Measurements from ENCODE around the gene TMEM134.

Gene TMEM134

GRCh38 chr11:67506426-67507051 lies 37.5 kb upstream of the TMEM134 start:
- no peak overlapping the region for H3K4me3 ChIP-seq (ENCODE audit: low read depth in 1 of 5, low read length in 5 of 5)

GRCh38 chr11:67505605-67506396 lies 36.8 kb upstream of the TMEM134 start:
- Histone ChIP-seq H3K9ac (ENCODE audit: low read length in 5 of 5) (peak overlapping the region in 4 of 5 donors; percentile 67 to 79 (median 69)), H3K36me3 (ENCODE audit: control insufficient read depth in 5 of 5, insufficient read depth in 5 of 5, low read length in 5 of 5) (peaks cover 0 to 13% (median 3%) of the 10 kb centered on the region in 5 donors), H3K27me3 (ENCODE audit: control insufficient read depth in 5 of 5, insufficient read depth in 4 of 5, low read length in 5 of 5) (peaks cover 0 to 3% (median 0%) of the 10 kb centered on the region in 5 donors), H3K4me1 (ENCODE audit: control insufficient read depth in 5 of 5, insufficient read depth in 5 of 5, low read length in 5 of 5) (peaks cover 2 to 54% (median 46%) of the 10 kb centered on the region in 5 donors), H3K27ac (ENCODE audit: low read depth, low read length) (peak overlapping the region; percentile 87), H3K9me3 (ENCODE audit: control insufficient read depth in 5 of 5, low read length in 5 of 5) (no peaks in the 10 kb centered on the region), H3K4me3 (ENCODE audit: low read depth in 1 of 5, low read length in 5 of 5) (peak overlapping the region; percentile 48 to 79 (median 72))

More at GRCh38 chr11:67506426-67507051, 37.5 kb upstream of the TMEM134 start:
- H3K36me3 ChIP-seq (ENCODE audit: control insufficient read depth in 5 of 5, insufficient read depth in 5 of 5, low read length in 5 of 5) = peaks cover 0 to 10% (median 0%) of the 10 kb centered on the region in 5 donors
- peaks cover 0 to 5% (median 0%) of the 10 kb centered on the region in 5 donors for H3K27me3 ChIP-seq (ENCODE audit: control insufficient read depth in 5 of 5, insufficient read depth in 4 of 5, low read length in 5 of 5)
- H3K27ac ChIP-seq (ENCODE audit: low read depth, low read length) = peak overlapping the region; percentile 87
- no peaks in the 10 kb centered on the region for H3K9me3 ChIP-seq (ENCODE audit: control insufficient read depth in 5 of 5, low read length in 5 of 5)
- peak overlapping the region in 3 of 5 donors; percentile 53 to 79 (median 69) for H3K9ac ChIP-seq (ENCODE audit: low read length in 5 of 5)
- peaks cover 2 to 54% (median 46%) of the 10 kb centered on the region in 5 donors for H3K4me1 ChIP-seq (ENCODE audit: control insufficient read depth in 5 of 5, insufficient read depth in 5 of 5, low read length in 5 of 5)

GRCh38 chr11:67504950-67505581 lies 36.0 kb upstream of the TMEM134 start, which contains the start of gene PITPNM1:
TSS of gene PITPNM1 (minus strand) at chr11:67505363. CDS start at chr11:67504180, 1,183 bp downstream.
- peaks cover 0 to 17% (median 3%) of the 10 kb centered on the region in 5 donors for H3K36me3 ChIP-seq (ENCODE audit: control insufficient read depth in 5 of 5, insufficient read depth in 5 of 5, low read length in 5 of 5)
- no peaks in the 10 kb centered on the region for H3K9me3 ChIP-seq (ENCODE audit: control insufficient read depth in 5 of 5, low read length in 5 of 5)
- H3K27ac ChIP-seq (ENCODE audit: low read depth, low read length) = peak within 1 kb of the TSS; percentile 87
- peak within 1 kb of the TSS in 4 of 5 donors; percentile 69 to 79 (median 69) for H3K9ac ChIP-seq (ENCODE audit: low read length in 5 of 5)
- peaks cover 2 to 54% (median 46%) of the 10 kb centered on the region in 5 donors for H3K4me1 ChIP-seq (ENCODE audit: control insufficient read depth in 5 of 5, insufficient read depth in 5 of 5, low read length in 5 of 5)
- peak within 1 kb of the TSS; percentile 53 to 79 (median 72) for H3K4me3 ChIP-seq (ENCODE audit: low read depth in 1 of 5, low read length in 5 of 5)
- H3K27me3 ChIP-seq (ENCODE audit: control insufficient read depth in 5 of 5, insufficient read depth in 4 of 5, low read length in 5 of 5) = peaks cover 0 to 3% (median 0%) of the 10 kb centered on the region in 5 donors

GRCh38 chr11:67504005-67504949 lies 35.2 kb upstream of the TMEM134 start:
- Histone ChIP-seq H3K27me3 (ENCODE audit: control insufficient read depth in 5 of 5, insufficient read depth in 4 of 5, low read length in 5 of 5) (peaks cover 0 to 3% (median 0%) of the 10 kb centered on the region in 5 donors), H3K36me3 (ENCODE audit: control insufficient read depth in 5 of 5, insufficient read depth in 5 of 5, low read length in 5 of 5) (peaks cover 0 to 21% (median 7%) of the 10 kb centered on the region in 5 donors), H3K4me1 (ENCODE audit: control insufficient read depth in 5 of 5, insufficient read depth in 5 of 5, low read length in 5 of 5) (peaks cover 2 to 54% (median 46%) of the 10 kb centered on the region in 5 donors), H3K27ac (ENCODE audit: low read depth, low read length) (peak overlapping the region; percentile 87), H3K9me3 (ENCODE audit: control insufficient read depth in 5 of 5, low read length in 5 of 5) (no peaks in the 10 kb centered on the region), H3K9ac (ENCODE audit: low read length in 5 of 5) (peak overlapping the region in 4 of 5 donors; percentile 20 to 75 (median 52)), H3K4me3 (ENCODE audit: low read depth in 1 of 5, low read length in 5 of 5) (peak overlapping the region in 4 of 5 donors; percentile 64 to 79 (median 74))

- Histone ChIP-seq H3K27ac (ENCODE audit: low read depth, low read length) (no peak overlapping the region), H3K27me3 (ENCODE audit: control insufficient read depth in 5 of 5, insufficient read depth in 4 of 5, low read length in 5 of 5) (peaks cover 0 to 3% (median 0%) of the 10 kb centered on the region in 5 donors), H3K4me3 (ENCODE audit: low read depth in 1 of 5, low read length in 5 of 5) (peak overlapping the region in 2 of 5 donors; percentile 72 to 79), H3K36me3 (ENCODE audit: control insufficient read depth in 5 of 5, insufficient read depth in 5 of 5, low read length in 5 of 5) (peaks cover 0 to 26% (median 9%) of the 10 kb centered on the region in 5 donors), H3K9me3 (ENCODE audit: control insufficient read depth in 5 of 5, low read length in 5 of 5) (no peaks in the 10 kb centered on the region), H3K4me1 (ENCODE audit: control insufficient read depth in 5 of 5, insufficient read depth in 5 of 5, low read length in 5 of 5) (peaks cover 2 to 52% (median 43%) of the 10 kb centered on the region in 5 donors), H3K9ac (ENCODE audit: low read length in 5 of 5) (peak overlapping the region in 1 of 5 donors; percentile 48)
Observed at GRCh38 chr11:67503119-67504004, 34.3 kb upstream of the TMEM134 start.

GRCh38 chr11:67502328-67502979 lies 33.4 kb upstream of the TMEM134 start:
- H3K27me3 ChIP-seq (ENCODE audit: control insufficient read depth in 5 of 5, insufficient read depth in 4 of 5, low read length in 5 of 5) = peaks cover 0 to 3% (median 0%) of the 10 kb centered on the region in 5 donors
- H3K9ac ChIP-seq (ENCODE audit: low read length in 5 of 5) = no peak overlapping the region
- H3K36me3 ChIP-seq (ENCODE audit: control insufficient read depth in 5 of 5, insufficient read depth in 5 of 5, low read length in 5 of 5) = peaks cover 0 to 35% (median 9%) of the 10 kb centered on the region in 5 donors
- no peaks in the 10 kb centered on the region for H3K9me3 ChIP-seq (ENCODE audit: control insufficient read depth in 5 of 5, low read length in 5 of 5)
- H3K27ac ChIP-seq (ENCODE audit: low read depth, low read length) = no peak overlapping the region
- H3K4me3 ChIP-seq (ENCODE audit: low read depth in 1 of 5, low read length in 5 of 5) = no peak overlapping the region
- peaks cover 2 to 48% (median 36%) of the 10 kb centered on the region in 5 donors for H3K4me1 ChIP-seq (ENCODE audit: control insufficient read depth in 5 of 5, insufficient read depth in 5 of 5, low read length in 5 of 5)

- H3K9me3 ChIP-seq (ENCODE audit: control insufficient read depth in 5 of 5, low read length in 5 of 5) = no peaks in the 10 kb centered on the region
- H3K36me3 ChIP-seq (ENCODE audit: control insufficient read depth in 5 of 5, insufficient read depth in 5 of 5, low read length in 5 of 5) = peaks cover 0 to 41% (median 9%) of the 10 kb centered on the region in 5 donors
- no peak overlapping the region for H3K27ac ChIP-seq (ENCODE audit: low read depth, low read length)
- H3K9ac ChIP-seq (ENCODE audit: low read length in 5 of 5) = no peak overlapping the region
- H3K4me3 ChIP-seq (ENCODE audit: low read depth in 1 of 5, low read length in 5 of 5) = no peak overlapping the region
- H3K27me3 ChIP-seq (ENCODE audit: control insufficient read depth in 5 of 5, insufficient read depth in 4 of 5, low read length in 5 of 5) = peaks cover 0 to 3% (median 0%) of the 10 kb centered on the region in 5 donors
- H3K4me1 ChIP-seq (ENCODE audit: control insufficient read depth in 5 of 5, insufficient read depth in 5 of 5, low read length in 5 of 5) = peaks cover 2 to 42% (median 30%) of the 10 kb centered on the region in 5 donors
Observed at GRCh38 chr11:67501854-67502253, 32.8 kb upstream of the TMEM134 start.

Data from subcutaneous abdominal adipose tissue (tissue), 5 donors.